Activated CD4-positive, alpha-beta T cell treated with anti-CD3 and anti-CD28 coated beads, Interleukin-10, Interleukin-2, amounts not matched to agents 100 ng/mL and 50 ng/mL, durations not matched to agents 16 hours and 8 hours (primary cell): ENCODE data around the gene TNFSF12.

Experiments
- DNase-seq: peaks from one replicate; pipeline ENCODE4 v3.0.0-alpha.2; 2020

The TNFSF12 gene

DNA sequence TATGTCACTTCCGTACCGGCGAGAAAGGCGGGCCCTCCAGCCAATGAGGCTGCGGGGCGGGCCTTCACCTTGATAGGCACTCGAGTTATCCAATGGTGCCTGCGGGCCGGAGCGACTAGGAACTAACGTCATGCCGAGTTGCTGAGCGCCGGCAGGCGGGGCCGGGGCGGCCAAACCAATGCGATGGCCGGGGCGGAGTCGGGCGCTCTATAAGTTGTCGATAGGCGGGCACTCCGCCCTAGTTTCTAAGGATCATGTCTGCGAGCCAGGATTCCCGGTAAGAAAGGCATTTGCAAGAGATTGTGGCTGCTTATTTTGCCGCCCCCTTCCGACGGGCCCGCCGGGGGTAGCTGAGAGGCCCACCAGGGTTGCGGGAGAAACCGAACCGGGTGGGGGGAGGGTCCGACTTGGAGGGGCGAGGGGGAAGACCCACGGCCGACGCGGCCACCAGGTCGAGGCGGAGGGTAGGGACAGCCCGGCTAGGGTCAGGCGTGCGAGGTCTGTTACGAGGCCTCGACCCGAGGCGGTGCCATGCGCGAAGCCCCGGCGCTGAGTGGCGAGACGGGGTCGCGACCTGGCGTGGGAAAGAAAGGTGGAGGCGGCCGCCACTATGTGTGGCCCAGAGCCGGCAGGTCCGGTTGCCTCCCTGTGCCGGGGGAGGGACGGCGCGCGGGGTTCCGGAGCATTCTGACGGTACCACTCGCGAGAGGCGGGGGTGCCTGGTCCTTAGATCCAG lies 23.9 kb downstream of the TNFSF12 start:
- DNase-seq, result no peak

DNA sequence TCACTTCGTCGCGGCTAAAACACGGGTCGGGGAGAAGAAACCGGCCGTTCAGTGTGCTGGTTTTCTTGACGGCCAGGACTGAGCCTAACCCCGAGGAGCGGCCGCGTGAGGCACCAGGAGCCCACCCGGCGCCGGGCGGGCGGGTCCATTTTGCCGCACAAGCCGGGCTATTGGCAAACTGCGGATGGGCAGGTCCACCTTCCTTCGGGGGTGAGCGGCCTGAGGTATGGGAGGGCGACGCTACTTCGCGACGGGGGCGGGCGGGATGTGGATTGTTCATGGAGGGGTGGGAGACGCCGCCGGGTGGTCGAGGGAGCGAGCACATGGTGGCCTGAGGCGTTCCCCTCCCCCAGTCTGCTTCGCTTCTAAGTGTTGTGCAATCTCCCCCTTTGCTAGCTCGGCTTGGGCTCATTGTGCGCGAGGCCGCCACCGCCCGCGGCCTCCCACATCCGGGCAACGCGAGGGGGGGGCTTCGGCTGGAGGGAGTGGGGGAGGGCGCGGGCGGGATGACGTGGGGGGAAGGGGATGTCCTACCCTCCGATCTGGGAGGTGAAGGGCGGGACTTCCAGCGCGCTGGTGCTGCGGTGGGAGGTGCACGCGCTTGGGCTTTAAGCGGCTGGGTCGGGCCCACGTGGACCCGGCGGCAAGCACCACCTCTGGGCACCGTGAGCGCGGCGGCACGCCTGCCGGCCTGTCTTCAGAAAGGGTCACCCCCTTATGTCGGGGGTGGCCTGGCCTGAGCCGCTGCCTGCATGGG lies 24.6 kb downstream of the TNFSF12 start:
- peak; percentile 94 for DNase-seq

DNA sequence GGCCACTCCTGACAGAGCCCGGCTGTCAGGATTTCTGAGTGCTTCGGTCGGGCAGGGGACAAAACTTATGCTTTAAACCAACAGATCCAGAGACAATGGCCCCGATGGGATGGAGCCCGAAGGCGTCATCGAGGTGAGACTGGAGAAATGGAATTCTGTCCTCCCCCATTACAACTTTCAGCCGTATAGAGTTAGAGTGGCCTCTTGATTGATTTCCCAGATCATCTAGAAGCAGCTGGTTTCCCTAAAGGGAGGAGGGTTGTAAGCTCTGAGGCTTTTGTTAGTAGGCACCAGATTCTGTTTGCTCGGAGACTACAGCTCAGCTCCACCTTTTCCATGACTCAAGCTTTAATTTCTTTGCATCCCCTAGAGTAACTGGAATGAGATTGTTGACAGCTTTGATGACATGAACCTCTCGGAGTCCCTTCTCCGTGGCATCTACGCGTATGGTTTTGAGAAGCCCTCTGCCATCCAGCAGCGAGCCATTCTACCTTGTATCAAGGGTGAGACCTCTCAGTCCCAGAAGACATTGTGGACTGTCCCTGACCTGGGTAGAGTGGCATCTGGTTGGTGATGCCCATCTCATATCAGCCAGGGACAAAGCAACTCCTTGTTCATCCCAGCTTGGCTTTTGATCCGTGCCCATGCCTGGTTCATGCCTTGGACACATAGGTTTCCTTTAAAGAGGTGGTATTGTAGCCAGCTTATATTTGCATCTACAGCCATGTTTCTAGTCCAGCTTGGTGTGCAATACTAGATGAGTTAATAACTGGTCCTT lies 25.5 kb downstream of the TNFSF12 start:
- no peak for DNase-seq

DNA sequence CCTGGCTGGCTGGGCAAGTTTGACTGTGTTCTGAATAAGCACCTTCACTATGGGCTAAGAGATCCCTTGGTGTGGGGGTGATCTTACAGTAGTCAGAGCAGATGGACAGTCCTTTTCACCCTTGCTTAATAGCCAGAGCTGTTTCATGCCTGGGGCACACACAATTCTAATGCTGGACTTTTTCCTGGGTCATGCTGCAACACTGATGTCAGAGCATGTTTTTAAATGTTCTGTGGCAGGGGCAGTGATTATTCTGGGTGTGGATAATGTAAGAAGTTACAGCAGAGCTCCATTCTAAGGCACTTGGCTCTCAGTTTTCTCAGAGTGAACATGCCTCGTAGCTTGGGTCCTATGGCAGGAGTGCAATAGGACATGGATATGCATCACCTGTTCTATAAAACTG lies 26.6 kb downstream of the TNFSF12 start:
- DNase-seq, result no peak

DNA sequence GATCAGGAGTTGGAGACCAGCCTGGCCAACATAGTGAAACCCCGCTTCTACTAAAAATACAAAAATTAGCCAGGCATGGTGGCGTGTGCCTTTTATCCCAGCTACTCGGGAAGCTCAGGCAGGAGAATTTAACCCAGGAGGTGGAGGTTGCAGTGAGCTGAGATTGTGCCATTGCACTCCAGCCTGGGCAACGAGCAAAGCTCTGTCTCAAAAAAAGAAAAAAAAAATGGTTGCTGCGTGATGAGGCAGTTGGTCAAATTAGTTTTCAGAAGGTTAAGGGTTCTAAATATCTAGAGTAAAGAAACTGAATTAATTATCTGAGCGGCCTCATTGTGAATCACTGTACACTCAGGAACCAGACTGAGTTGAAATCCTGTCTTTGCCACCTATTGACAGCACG lies 27.1 kb downstream of the TNFSF12 start:
- no peak for DNase-seq

DNA sequence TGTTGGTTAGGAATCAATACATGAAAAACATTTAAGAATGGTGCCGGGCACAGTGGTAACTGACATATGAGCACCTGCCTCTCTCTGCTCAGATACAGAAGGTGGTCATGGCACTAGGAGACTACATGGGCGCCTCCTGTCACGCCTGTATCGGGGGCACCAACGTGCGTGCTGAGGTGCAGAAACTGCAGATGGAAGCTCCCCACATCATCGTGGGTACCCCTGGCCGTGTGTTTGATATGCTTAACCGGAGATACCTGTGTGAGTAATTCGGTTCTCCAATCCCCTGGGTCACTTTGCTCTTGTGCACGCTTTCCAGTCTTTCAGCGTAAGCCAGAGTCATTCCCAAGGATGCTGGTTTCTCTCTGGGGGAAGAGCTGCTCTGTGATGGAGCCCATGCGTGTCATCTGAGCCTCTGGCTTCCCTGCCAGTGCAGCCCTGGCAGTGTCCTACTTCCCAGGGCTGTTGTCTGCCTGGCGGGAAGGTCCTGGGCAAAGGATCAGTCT lies 27.6 kb downstream of the TNFSF12 start:
- no peak for DNase-seq

DNA sequence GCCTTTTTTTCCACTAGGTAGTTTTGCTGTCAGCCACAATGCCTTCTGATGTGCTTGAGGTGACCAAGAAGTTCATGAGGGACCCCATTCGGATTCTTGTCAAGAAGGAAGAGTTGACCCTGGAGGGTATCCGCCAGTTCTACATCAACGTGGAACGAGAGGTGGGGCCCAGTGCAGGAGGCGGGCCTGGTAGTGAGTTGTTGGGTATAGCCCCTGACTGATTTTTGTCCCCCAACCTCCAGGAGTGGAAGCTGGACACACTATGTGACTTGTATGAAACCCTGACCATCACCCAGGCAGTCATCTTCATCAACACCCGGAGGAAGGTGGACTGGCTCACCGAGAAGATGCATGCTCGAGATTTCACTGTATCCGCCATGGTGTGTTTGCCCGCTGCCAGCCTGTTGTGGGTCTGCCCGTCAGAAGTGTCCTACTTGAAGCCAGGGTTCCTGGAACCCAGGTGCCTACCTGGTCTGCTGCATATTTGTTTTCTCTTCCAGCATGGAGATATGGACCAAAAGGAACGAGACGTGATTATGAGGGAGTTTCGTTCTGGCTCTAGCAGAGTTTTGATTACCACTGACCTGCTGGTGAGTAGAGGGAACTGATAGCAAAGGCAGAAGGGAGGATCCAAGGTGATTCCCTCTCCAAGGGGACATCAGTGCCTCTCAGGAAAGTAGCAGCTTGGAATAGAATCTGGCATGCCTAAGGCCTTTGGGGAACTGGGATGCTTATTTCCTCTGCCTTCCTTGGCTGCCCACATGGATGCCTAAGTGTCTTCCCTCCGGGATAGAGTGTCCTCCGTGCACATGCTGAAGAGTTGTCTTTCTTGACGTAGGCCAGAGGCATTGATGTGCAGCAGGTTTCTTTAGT lies 28.7 kb downstream of the TNFSF12 start:
- no peak for DNase-seq

DNA sequence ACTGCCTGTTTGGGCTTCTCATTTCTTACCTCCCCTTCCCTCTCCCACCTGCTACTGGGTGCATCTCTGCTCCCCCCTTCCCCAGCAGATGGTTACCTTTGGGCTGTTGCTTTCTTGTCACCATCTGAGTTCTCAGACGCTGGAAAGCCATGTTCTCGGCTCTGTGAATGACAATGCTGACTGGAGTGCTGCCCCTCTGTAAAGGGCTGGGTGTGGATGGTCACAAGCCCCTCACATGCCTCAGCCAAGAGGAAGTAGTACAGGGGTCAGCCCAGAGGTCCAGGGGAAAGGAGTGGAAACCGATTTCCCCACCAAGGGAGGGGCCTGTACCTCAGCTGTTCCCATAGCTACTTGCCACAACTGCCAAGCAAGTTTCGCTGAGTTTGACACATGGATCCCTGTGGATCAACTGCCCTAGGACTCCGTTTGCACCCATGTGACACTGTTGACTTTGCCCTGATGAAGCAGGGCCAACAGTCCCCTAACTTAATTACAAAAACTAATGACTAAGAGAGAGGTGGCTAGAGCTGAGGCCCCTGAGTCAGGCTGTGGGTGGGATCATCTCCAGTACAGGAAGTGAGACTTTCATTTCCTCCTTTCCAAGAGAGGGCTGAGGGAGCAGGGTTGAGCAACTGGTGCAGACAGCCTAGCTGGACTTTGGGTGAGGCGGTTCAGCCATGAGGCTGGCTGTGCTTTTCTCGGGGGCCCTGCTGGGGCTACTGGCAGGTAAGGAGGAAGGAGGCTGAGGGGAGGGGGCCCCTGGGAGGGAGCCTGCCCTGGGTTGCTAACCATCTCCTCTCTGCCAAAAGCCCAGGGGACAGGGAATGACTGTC lies 30.4 kb downstream of the TNFSF12 start, which contains the start of gene CD68:
CD68 (plus strand) TSS at position 638 of the 833 bp plus-strand sequence; CDS start at position 678, 40 bp downstream.
- DNase-seq, result peak; percentile 92

DNA sequence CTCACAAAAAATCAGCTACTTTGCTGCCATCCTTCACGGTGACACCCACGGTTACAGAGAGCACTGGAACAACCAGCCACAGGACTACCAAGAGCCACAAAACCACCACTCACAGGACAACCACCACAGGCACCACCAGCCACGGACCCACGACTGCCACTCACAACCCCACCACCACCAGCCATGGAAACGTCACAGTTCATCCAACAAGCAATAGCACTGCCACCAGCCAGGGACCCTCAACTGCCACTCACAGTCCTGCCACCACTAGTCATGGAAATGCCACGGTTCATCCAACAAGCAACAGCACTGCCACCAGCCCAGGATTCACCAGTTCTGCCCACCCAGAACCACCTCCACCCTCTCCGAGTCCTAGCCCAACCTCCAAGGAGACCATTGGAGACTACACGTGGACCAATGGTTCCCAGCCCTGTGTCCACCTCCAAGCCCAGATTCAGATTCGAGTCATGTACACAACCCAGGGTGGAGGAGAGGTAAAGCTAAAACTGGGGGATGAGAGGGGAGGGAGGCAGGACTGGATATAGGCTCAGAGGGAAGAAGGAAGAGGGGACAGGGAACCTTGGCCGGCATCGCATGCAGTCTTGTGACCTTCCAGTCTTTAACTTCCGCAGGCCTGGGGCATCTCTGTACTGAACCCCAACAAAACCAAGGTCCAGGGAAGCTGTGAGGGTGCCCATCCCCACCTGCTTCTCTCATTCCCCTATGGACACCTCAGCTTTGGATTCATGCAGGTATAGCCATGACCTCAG lies 31.2 kb downstream of the TNFSF12 start:
- DNase-seq, result no peak

DNA sequence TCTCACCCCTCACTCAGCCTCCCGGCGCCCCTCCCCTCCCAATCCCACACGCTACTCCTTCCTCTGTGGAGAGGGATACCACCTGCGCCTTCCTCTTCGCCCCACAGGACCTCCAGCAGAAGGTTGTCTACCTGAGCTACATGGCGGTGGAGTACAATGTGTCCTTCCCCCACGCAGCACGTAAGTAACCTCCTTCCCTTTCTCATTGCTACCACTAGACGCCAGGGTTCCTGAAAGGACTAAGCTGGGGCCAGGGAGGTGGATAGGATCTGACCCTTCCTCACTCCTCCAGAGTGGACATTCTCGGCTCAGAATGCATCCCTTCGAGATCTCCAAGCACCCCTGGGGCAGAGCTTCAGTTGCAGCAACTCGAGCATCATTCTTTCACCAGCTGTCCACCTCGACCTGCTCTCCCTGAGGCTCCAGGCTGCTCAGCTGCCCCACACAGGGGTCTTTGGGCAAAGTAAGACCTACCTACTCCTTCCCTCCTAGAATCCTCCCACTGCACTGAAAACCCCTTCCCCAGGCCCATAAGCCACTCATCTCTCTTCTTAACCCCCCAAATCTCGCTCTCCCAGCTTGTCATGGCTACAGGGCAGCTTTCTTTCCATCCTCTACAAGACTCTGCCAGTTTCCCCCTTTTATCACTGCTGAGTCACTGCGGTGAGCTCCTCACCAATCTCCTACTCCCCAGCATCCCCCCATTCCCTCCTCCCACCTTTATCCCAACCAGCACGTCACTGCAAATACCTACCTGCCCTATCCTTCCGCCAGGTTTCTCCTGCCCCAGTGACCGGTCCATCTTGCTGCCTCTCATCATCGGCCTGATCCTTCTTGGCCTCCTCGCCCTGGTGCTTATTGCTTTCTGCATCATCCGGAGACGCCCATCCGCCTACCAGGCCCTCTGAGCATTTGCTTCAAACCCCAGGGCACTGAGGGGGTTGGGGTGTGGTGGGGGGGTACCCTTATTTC lies 32.0 kb downstream of the TNFSF12 start:
- no peak for DNase-seq

DNA sequence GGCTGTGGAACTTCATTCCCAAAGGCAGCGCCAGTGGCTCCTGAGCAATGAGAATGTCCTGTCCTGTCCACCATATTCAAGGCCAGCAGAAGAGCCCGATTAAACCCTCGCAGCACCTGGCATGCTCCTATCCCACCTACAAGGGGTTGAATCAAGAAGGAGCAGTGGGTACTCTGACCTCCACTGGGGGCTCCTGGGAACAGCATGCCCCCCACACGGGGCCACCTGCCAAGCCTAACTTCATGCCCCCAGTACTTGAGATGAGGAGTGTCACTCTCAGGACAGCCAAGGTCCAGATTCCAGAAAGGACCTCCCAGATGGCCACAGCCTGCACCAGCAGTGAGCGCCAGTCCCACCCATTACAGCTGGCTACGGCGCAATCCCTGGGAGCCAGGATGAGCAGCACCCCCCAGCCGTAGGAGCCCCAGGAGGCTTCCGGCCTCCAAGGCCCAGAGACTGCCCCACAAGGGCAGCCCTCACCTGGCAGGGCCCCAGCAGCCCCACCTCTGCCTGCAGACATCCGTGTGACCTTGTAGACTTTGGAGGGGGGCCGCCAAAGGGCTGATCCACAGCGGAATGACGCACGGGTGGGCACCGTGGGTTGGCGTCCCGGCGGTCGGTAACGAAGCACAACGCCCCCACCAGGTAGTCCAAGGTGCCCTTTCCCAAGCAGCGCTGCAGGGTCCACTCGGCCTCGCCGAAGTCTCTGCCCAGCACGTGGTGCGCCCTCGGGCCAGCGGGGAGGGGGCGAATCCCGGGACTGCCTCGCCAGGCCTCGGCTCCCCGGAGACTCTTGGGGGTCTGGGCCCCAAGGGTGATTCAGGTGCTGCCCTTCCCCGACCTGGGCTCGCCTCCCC lies 33.8 kb downstream of the TNFSF12 start:
- DNase-seq, result no peak

DNA sequence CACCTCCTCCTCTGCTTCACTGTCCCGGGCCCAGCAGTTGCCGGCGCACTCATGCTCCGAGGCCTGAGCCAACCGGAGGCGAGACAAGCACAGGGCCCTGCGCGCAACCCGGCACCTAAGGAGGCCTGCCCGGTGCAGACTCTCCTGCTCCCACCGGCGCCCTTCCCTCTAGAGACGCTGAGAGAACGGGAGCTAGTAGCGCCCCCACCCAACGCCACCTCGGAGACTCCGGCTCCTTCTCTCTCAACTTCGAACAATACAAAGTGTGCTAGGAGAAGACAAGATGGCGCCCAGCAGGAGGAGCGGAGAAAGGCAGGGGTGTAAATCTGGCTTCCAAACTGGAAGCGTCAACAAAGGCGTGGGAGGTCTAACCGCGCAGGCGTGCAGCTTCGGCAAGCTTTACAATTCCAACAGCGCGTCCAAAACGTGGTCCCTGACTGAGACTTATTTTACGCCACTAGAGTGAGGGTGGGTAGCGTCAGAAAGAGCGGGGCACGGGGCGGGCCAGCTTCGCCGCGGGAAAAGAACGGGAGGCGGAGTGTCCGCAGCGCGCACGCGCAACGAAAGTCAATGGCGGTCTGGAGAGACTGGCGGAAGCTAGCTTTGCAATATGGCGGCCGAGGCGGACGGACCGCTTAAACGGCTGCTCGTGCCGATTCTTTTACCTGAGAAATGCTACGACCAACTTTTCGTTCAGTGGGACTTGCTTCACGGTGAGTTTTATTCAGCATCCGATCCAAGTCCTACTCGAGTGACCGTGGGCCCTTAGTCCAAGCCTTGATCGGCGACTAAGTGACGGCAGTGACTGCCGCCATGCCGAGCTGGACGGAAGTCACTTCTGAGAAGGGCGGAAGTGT lies 34.6 kb downstream of the TNFSF12 start, which contains the start of gene MPDU1:
MPDU1 (plus strand) TSS at position 600 of the 857 bp plus-strand sequence; CDS start at position 611, 11 bp downstream.
- DNase-seq, result peak; percentile 97

DNA sequence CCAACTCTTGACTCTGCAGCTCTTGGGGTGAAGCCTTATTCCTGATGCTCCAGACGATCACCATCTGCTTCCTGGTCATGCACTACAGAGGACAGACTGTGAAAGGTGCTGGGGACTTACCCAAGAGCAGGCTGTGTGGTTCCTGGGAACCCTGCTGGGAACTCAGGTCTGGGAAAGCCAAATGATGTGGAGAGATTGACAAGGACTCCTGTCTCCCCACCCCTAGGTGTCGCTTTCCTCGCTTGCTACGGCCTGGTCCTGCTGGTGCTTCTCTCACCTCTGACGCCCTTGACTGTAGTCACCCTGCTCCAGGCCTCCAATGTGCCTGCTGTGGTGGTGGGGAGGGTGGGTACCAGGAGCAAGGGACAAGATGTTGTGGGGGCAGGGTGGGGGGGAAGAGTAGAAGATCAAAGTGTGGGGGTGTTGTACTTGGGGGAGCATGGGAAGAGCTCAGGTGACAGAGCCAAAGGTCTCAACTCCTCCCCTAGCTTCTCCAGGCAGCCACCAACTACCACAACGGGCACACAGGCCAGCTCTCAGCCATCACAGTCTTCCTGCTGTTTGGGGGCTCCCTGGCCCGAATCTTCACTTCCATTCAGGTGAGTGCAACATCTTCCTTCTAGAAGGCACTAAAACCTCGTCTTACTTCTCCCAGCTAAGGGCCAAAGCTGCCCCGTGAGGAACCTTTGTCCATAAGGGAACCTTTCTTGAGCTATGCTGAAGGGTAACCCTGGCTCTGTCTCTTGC lies 38.0 kb downstream of the TNFSF12 start:
- DNase-seq, result no peak

DNA sequence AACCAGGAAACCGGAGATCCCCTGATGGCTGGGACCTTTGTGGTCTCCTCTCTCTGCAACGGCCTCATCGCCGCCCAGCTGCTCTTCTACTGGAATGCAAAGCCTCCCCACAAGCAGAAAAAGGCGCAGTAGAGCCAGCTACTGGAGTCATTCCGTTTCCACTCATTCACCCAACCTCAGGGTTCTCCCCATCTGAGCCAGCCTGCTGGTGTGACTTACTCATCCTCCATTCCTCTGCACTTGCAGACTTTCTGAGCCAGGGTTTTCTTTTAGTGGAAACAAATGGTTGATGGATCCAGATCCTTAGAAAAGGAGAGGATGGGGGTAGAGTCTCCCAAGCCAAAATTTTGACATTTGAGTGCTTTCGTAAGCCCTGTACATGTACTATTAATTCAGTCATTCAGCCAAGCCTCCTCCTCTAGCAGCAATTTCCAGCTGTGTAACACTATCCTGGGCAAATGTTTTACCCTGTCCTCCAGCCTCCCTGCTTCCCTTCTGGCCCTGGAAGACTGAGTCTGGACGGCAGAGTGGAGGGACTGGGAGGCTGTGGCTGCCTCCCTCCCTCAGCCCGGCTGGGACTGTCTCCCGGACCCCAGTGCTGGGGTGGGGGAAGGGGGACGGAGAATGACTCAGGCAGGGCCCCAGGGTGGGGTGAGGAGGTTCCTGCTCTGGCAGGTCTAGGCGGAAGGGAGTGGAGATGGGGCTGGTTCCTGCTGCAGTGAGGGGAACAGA lies 38.7 kb downstream of the TNFSF12 start:
- DNase-seq, result no peak

DNA sequence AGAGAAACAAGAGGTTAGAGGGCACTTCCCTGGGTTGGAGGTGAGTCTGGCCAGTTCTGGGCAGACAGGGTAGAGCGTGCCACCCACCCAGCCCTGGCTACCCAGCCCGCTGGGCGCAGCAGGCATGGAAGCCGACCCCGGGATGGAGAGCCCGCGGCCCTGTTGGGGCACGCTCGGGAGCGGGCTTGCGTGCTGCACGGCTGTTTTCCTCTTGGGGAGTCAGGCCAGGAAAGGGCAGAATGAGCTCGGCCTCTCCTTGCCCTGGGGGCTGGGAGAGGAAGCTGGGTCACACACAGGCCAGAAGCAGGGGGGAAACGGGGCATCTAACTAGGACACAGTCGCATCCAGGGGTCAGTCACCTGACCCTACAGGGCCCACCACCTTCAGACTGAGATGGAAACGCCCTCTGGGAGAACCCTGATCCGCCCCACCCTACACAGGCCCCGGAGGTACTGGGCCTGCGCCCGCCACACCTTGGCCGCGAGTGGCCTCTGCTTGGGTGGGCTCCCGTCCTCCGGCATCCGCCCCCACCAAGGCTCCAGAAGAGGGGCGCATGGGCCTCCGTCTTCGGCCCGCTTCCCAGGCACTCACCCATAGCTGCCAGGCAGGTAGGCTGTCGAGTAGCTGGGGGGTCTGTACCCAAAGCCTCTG lies 39.8 kb downstream of the TNFSF12 start:
- DNase-seq, result no peak
